ENCODE data around the gene ZNF407.

The ZNF407 gene

GRCh38 chr18:75070235-75070624, 472.6 kb downstream of the ZNF407 start:
- no peaks in the 10 kb centered on the region for H3K36me3 ChIP-seq (ENCODE audit: control insufficient read depth in 4 of 4, insufficient read depth in 4 of 4, low read length in 3 of 4)
- no peaks in the 10 kb centered on the region for H3K27me3 ChIP-seq (replicated peaks in 2 of 5; ENCODE audit: control insufficient read depth in 4 of 5, insufficient read depth in 5 of 5, low read length in 4 of 5)
- no peaks in the 10 kb centered on the region for H3K9me3 ChIP-seq (ENCODE audit: control extremely low read depth in 1 of 5, control insufficient read depth in 4 of 5, insufficient read depth in 2 of 5, low read depth in 1 of 5, low read length in 4 of 5)
- ChIA-PET POLR2A (no interaction called here), CTCF (no interaction called here)
- peaks cover 7 to 22% (median 15%) of the 10 kb centered on the region in 4 experiments for H3K4me1 ChIP-seq (ENCODE audit: control extremely low read depth in 1 of 4, control insufficient read depth in 4 of 4, insufficient read depth in 4 of 4, low read length in 3 of 4)
- no peak overlapping the region for H3K27ac ChIP-seq (ENCODE audit: insufficient read depth in 1 of 2, low read depth in 1 of 2, low read length in 2 of 2, poor library complexity in 1 of 2, severe bottlenecking in 2 of 2)
- 93% methylated on average over 16 of the region's 16 CpGs for WGBS (ENCODE audit: insufficient coverage)
- no peak for DNase-seq
- H3K4me3 ChIP-seq (ENCODE audit: control insufficient read depth in 1 of 7, extremely low read depth in 1 of 7, insufficient read depth in 4 of 7, low read depth in 2 of 7, low read length in 6 of 7) = peak overlapping the region in 1 of 7 experiments; percentile 63

DNA sequence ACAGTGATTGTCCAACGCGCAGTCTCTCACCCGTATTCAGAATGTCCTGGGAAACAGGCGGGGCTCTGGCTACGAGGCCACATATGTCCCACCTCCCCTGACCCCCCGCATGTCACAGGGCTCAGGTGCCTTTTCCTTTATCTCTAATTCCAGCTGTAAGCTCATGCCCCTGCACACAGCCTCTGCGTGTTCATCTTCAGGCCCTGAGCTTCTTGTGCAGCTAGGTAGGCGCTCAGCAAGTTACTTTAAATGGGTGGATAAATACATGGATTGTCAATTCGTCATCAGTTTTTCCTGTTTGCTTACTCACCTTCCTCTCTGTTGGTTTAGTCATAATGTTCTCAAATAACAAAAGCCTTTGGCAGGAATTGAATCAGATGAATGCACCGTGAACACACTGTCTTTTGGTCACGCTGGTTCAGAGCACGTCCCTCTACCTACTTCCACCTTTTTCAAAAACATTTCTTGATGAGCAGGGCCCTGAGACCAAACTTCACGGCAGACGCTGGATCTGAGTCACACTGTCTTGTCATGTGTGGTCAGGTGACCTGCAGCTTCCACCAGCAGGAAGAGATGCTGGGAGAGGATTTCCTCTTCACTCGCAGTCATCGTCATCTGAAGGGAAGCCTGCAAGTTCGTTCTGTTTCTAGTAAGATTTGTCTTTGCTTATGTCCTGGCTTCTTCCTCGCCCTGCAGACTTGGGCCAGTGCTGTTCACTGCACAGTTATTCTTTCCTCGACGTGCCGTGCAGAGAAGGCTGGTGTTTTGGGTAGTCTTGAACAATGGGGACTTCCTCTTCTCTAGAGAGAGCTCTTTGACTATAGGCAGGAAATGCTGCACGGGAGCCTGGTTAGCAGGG, 473.2 kb downstream of the ZNF407 start:
- peak overlapping the region in 5 of 7 experiments; percentile 16 to 63 (median 50) for H3K4me3 ChIP-seq (ENCODE audit: control insufficient read depth in 1 of 7, extremely low read depth in 1 of 7, insufficient read depth in 4 of 7, low read depth in 2 of 7, low read length in 6 of 7)
- POLR2A ChIA-PET = no interaction called here

GRCh38 chr18:75071484-75071785, 473.8 kb downstream of the ZNF407 start:
- no peaks in the 10 kb centered on the region for H3K36me3 ChIP-seq (ENCODE audit: control insufficient read depth in 4 of 4, insufficient read depth in 4 of 4, low read length in 3 of 4)
- ChIA-PET CTCF (interaction anchor here (1.1 kb wide), 1 partner anchor 24 kb away, joined by 3 read pairs; no protein-coding TSS in a partner anchor), POLR2A (no interaction called here)
- no peak overlapping the region for H3K27ac ChIP-seq (ENCODE audit: insufficient read depth in 1 of 2, low read depth in 1 of 2, low read length in 2 of 2, poor library complexity in 1 of 2, severe bottlenecking in 2 of 2)
- H3K4me1 ChIP-seq (ENCODE audit: control extremely low read depth in 1 of 4, control insufficient read depth in 4 of 4, insufficient read depth in 4 of 4, low read length in 3 of 4) = peaks cover 7 to 22% (median 15%) of the 10 kb centered on the region in 4 experiments
- peak overlapping the region in 4 of 7 experiments; percentile 24 to 63 (median 52) for H3K4me3 ChIP-seq (ENCODE audit: control insufficient read depth in 1 of 7, extremely low read depth in 1 of 7, insufficient read depth in 4 of 7, low read depth in 2 of 7, low read length in 6 of 7)
- no peaks in the 10 kb centered on the region for H3K27me3 ChIP-seq (replicated peaks in 2 of 5; ENCODE audit: control insufficient read depth in 4 of 5, insufficient read depth in 5 of 5, low read length in 4 of 5)
- H3K9me3 ChIP-seq (ENCODE audit: control extremely low read depth in 1 of 5, control insufficient read depth in 4 of 5, insufficient read depth in 2 of 5, low read depth in 1 of 5, low read length in 4 of 5) = peaks cover 0 to 3% (median 0%) of the 10 kb centered on the region in 5 experiments
- DNase-seq = no peak
- WGBS (ENCODE audit: insufficient coverage) = 50% methylated on average over 9 of the region's 9 CpGs

More for the DNA sequence above, 473.2 kb downstream of the ZNF407 start:
- CTCF ChIA-PET = interaction anchor here (1.1 kb wide), 1 partner anchor 25 kb away, joined by 3 read pairs; no protein-coding TSS in a partner anchor
- H3K27ac ChIP-seq (ENCODE audit: insufficient read depth in 1 of 2, low read depth in 1 of 2, low read length in 2 of 2, poor library complexity in 1 of 2, severe bottlenecking in 2 of 2) = peak overlapping the region in 1 of 2 experiments; percentile 22
- H3K4me1 ChIP-seq (ENCODE audit: control extremely low read depth in 1 of 4, control insufficient read depth in 4 of 4, insufficient read depth in 4 of 4, low read length in 3 of 4) = peaks cover 7 to 22% (median 15%) of the 10 kb centered on the region in 4 experiments
- 39% methylated on average over 18 of the region's 22 CpGs for WGBS (ENCODE audit: insufficient coverage)
- H3K27me3 ChIP-seq (replicated peaks in 2 of 5; ENCODE audit: control insufficient read depth in 4 of 5, insufficient read depth in 5 of 5, low read length in 4 of 5) = no peaks in the 10 kb centered on the region
- peak; percentile 25 to 82 (median 70) for DNase-seq
- H3K36me3 ChIP-seq (ENCODE audit: control insufficient read depth in 4 of 4, insufficient read depth in 4 of 4, low read length in 3 of 4) = no peaks in the 10 kb centered on the region
- H3K9me3 ChIP-seq (ENCODE audit: control extremely low read depth in 1 of 5, control insufficient read depth in 4 of 5, insufficient read depth in 2 of 5, low read depth in 1 of 5, low read length in 4 of 5) = peaks cover 0 to 3% (median 0%) of the 10 kb centered on the region in 5 experiments

DNA sequence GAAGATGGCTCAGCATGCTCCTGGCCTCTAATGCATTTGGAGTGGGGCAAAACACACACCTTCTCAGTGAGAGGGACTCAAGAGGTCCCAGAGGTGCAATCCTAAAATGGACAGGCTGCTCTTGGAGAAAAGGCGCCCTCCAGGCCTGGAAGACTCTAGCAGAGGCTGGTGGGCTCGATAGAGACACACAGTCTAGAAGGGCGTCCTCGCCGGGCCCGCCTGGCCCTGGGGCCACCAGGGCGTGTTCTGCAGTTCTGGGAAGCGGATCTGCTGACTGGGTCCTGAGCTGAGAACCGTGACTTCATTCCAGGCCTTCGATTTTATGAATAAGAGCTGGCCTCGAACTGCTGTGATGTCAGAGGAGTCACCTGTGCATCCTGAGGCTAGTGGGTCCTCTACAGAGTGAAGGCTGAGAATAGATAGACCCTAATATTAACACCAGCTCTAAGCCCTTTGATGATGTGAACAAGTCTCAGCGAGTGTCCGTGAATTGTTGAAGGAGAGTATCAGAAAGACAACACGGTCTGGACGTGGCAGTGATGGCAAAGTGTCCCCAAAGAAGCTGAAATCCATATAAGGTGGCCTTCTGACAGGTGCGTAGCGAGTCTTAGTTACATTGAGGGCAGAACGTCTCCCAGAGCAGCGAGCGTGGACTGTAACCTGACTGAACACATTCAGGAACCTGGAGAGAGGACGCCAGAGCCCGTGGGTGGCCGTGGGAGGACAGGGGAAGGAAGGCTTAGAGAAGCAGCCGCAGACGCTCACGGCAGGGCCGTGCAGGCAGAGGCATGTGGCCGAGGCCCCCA, 474.4 kb downstream of the ZNF407 start:
- Histone ChIP-seq H3K4me1 (ENCODE audit: control extremely low read depth in 1 of 4, control insufficient read depth in 4 of 4, insufficient read depth in 4 of 4, low read length in 3 of 4) (peaks cover 7 to 18% (median 15%) of the 10 kb centered on the region in 4 experiments), H3K27me3 (replicated peaks in 2 of 5; ENCODE audit: control insufficient read depth in 4 of 5, insufficient read depth in 5 of 5, low read length in 4 of 5) (no peaks in the 10 kb centered on the region), H3K4me3 (ENCODE audit: control insufficient read depth in 1 of 7, extremely low read depth in 1 of 7, insufficient read depth in 4 of 7, low read depth in 2 of 7, low read length in 6 of 7) (peak overlapping the region in 1 of 7 experiments; percentile 50), H3K36me3 (ENCODE audit: control insufficient read depth in 4 of 4, insufficient read depth in 4 of 4, low read length in 3 of 4) (no peaks in the 10 kb centered on the region), H3K27ac (ENCODE audit: insufficient read depth in 1 of 2, low read depth in 1 of 2, low read length in 2 of 2, poor library complexity in 1 of 2, severe bottlenecking in 2 of 2) (no peak overlapping the region), H3K9me3 (ENCODE audit: control extremely low read depth in 1 of 5, control insufficient read depth in 4 of 5, insufficient read depth in 2 of 5, low read depth in 1 of 5, low read length in 4 of 5) (peaks cover 0 to 3% (median 0%) of the 10 kb centered on the region in 5 experiments)
- no peak for DNase-seq
- CTCF ChIA-PET = interaction anchor here (1.1 kb wide), 1 partner anchor 23 kb away, joined by 3 read pairs; no protein-coding TSS in a partner anchor
- POLR2A ChIA-PET = no interaction called here
- 97% methylated on average over 25 of the region's 28 CpGs for WGBS (ENCODE audit: insufficient coverage)

GRCh38 chr18:75072672-75073371, 475.2 kb downstream of the ZNF407 start:
- Histone ChIP-seq H3K27ac (ENCODE audit: insufficient read depth in 1 of 2, low read depth in 1 of 2, low read length in 2 of 2, poor library complexity in 1 of 2, severe bottlenecking in 2 of 2) (no peak overlapping the region), H3K27me3 (replicated peaks in 2 of 5; ENCODE audit: control insufficient read depth in 4 of 5, insufficient read depth in 5 of 5, low read length in 4 of 5) (no peaks in the 10 kb centered on the region), H3K4me1 (ENCODE audit: control extremely low read depth in 1 of 4, control insufficient read depth in 4 of 4, insufficient read depth in 4 of 4, low read length in 3 of 4) (peaks cover 7 to 17% (median 15%) of the 10 kb centered on the region in 4 experiments), H3K9me3 (ENCODE audit: control extremely low read depth in 1 of 5, control insufficient read depth in 4 of 5, insufficient read depth in 2 of 5, low read depth in 1 of 5, low read length in 4 of 5) (peaks cover 0 to 3% (median 2%) of the 10 kb centered on the region in 5 experiments), H3K4me3 (ENCODE audit: control insufficient read depth in 1 of 7, extremely low read depth in 1 of 7, insufficient read depth in 4 of 7, low read depth in 2 of 7, low read length in 6 of 7) (no peak overlapping the region), H3K36me3 (ENCODE audit: control insufficient read depth in 4 of 4, insufficient read depth in 4 of 4, low read length in 3 of 4) (no peaks in the 10 kb centered on the region)
- no peak for DNase-seq
- CTCF ChIA-PET = no interaction called here
- POLR2A ChIA-PET = no interaction called here
- WGBS (ENCODE audit: insufficient coverage) = 97% methylated on average over 20 of the region's 21 CpGs

GRCh38 chr18:75073654-75074053, 476.0 kb downstream of the ZNF407 start:
- 94% methylated on average over 4 of the region's 9 CpGs for WGBS (ENCODE audit: insufficient coverage)
- ChIA-PET CTCF (no interaction called here), POLR2A (no interaction called here)
- Histone ChIP-seq H3K4me1 (ENCODE audit: control extremely low read depth in 1 of 4, control insufficient read depth in 4 of 4, insufficient read depth in 4 of 4, low read length in 3 of 4) (peaks cover 7 to 17% (median 15%) of the 10 kb centered on the region in 4 experiments), H3K36me3 (ENCODE audit: control insufficient read depth in 4 of 4, insufficient read depth in 4 of 4, low read length in 3 of 4) (no peaks in the 10 kb centered on the region), H3K27me3 (replicated peaks in 2 of 5; ENCODE audit: control insufficient read depth in 4 of 5, insufficient read depth in 5 of 5, low read length in 4 of 5) (no peaks in the 10 kb centered on the region), H3K9me3 (ENCODE audit: control extremely low read depth in 1 of 5, control insufficient read depth in 4 of 5, insufficient read depth in 2 of 5, low read depth in 1 of 5, low read length in 4 of 5) (peaks cover 0 to 7% (median 5%) of the 10 kb centered on the region in 5 experiments), H3K4me3 (ENCODE audit: control insufficient read depth in 1 of 7, extremely low read depth in 1 of 7, insufficient read depth in 4 of 7, low read depth in 2 of 7, low read length in 6 of 7) (no peak overlapping the region), H3K27ac (ENCODE audit: insufficient read depth in 1 of 2, low read depth in 1 of 2, low read length in 2 of 2, poor library complexity in 1 of 2, severe bottlenecking in 2 of 2) (no peak overlapping the region)
- DNase-seq = no peak
